RCC 7860 (cell line): ENCODE measurements around the gene LBX2.

Source experiments
- DNase-seq: peaks from one replicate; pipeline ENCODE4 v3.0.0-alpha.2; 2015; ENCODE audit warnings: low spot score
- FAIRE-seq: peaks from 2 replicates; lab custom pipeline; 2012; peaks lifted over from hg19 to GRCh38; lab: Jason Lieb, UNC

LBX2 gene

DNA sequence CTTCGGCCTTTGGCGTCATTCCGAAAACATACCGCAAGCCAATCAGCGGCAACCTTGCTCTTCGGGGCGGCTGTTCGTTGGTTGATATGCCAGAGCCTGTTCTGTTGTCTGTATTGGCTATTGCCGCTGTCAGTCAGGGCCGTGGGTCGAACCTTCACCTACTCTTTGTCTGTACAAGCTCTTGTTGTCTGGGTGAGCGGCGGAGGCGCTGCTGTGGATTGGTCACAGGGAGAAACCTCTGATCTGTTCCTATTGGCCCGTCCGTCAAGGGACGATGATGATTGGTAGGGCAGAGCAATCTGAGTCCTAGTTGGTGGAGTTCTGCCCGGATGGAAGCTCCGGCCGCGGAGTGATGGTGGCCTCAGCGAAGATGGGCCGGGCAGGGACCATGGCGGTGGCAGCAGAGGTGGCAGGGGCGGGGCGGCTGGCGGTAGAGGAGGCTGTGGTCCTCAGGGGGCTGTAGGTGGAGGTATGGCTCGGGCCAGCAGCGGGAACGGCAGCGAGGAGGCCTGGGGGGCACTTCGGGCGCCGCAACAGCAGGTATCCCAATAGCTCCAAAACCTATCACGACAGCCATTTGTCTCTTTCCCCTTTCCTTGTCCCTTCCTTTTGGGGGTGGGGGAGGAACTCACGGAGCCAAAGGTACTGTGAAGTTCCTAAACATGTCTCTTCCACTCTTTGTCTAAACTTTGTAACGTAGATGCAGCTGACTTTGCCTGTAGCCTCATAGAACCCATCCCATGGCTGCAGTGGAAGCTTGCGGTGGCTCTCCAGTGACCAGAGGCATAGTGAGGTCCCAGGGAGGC, 41.1 kb downstream of the LBX2 start, which contains the start of gene WBP1:
Gene WBP1, plus strand, starts transcription at position 307 of the 806 bp plus-strand sequence. Its CDS starts 165 bp downstream, at position 472.
- FAIRE-seq (peak; percentile 96), DNase-seq (peak; percentile 100)

DNA sequence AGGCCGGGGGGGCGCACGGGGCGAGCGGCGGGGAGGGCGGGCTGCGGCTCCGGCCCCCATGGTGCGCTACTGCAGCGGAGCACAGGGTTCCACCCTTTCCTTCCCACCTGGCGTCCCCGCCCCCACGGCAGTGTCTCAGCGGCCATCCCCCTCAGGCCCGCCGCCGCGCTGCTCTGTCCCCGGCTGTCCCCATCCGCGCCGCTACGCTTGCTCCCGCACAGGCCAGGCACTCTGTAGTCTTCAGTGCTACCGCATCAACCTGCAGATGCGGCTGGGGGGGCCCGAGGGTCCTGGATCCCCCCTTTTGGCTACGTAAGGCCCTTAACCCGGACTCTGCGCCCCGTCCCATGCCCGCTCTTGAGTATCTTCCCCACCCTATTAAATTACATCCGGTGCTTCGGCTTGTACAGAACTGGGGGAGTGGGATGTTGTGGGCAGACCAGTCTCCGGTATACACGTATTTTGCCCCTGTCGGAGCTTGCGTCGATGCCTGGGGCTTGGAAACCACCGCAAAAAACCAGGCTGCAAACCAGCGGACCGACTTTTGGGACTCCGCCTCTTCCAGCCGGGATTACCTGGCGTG, 41.8 kb downstream of the LBX2 start:
- FAIRE-seq (no peak), DNase-seq (no peak)

DNA sequence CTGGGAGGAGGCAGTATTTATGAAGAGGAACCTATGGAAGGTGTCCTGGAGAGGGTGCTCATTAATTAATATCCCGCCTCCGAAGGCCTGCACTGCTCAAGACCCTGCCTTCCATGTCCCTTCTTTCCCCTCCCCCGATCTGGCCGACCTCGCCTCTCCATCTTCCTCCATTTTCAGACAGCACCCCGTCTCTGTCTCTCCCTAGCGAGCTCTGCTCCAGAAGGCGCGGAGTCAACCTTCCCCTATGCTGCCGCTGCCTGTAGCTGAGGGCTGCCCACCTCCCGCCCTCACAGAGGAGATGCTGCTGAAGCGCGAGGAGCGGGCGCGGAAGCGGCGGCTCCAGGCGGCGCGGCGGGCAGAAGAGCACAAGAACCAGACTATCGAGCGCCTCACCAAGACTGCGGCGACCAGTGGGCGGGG, 42.3 kb downstream of the LBX2 start:
- DNase-seq (peak; percentile 31), FAIRE-seq (no peak)

DNA sequence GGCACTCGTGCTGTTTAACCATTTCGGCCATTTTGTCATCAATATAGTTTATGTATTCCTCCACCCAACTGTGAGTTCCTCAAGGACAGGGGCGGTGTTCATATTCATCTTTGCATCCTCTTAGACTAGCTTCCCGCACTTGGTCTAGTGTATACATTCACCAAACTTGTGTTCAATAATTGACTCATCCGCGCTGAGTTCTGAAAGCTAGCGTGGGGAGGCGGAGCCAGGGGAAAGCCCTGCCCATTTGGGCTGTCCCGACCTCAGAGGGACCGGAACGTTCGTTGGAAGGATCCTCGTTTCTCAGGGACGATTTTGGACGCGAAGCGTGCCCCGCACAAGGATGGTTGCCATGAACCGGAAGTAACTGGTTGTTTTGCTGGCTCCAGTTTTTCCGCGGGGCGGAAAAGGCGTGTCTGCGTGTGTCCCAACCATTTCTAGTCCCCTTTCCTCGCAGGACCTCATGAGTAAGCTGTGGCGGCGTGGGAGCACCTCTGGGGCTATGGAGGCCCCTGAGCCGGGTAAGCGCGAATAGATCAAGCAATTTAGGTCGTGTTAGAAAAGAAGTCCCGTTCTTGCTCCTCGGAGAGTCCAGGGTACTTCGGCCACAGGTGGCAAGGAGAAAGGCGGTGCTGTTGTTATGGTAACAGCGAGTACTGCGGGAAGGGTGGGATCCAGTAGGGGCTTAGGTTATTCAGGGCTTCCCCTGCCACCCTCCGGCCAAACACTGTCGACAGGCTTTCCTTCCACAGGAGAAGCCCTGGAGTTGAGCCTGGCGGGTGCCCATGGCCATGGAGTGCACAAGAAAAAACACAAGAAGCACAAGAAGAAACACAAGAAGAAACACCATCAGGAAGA, 44.5 kb downstream of the LBX2 start, which contains the start of gene INO80B:
Gene INO80B, plus strand, starts transcription at position 434 of the 858 bp plus-strand sequence. Its CDS starts 30 bp downstream, at position 464.
- DNase-seq (peak; percentile 96), FAIRE-seq (peak; percentile 90)

DNA sequence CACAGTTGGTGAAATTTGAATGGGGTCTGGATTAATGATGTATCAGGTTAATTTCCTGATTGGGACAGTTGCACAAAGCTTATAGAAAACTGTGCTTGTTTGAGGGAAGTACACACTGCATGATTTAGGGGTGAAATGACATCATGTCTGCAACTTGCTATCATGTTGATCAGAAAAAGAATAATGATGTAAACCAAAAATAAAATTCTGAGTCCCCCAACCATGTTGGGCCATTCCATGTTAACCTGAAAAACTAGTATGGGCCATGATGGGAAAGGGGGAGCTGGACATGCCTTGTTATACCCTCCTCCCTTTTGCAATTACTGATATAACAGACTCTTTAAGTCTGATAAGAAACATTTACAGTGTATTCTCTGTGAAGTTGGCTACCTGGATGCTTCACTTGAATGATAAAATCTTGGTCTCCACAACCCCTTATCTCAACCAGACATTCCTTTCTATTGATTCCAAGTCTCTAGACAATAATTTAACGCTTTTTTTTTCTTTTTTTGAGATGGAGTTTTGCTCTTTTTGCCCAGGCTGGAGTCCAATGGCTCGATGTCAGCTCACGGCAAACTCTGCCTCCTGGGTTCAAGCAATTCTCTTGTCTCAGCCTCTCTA, 48.7 kb downstream of the LBX2 start:
- FAIRE-seq, result no peak
- no peak for DNase-seq

DNA sequence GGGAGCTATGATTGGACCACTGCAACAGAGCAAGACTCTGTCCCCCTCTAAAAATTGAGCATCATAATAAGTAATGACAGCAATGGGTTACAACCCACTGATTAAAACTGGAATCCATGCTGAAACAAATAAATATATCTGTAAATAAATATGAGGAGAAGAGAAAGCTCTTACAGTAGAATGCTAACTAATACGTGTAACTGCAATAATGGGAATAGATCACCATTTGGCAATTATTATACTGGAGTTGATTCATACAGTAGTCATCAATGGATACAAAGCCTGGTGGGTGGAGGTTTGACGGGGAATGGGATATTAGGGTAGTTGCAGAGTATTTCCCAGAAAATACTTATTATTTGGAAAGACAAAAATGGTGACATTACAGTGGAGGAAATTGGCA, 50.6 kb downstream of the LBX2 start:
- FAIRE-seq (no peak), DNase-seq (no peak)
